Measurements from ENCODE around the gene SCG5.

- TF ChIP-seq CTCF (IDR thresholded peaks at IDR 0.05) = no peak
- TF ChIP-seq EZH2 (IDR thresholded peaks at IDR 0.05; ENCODE audit: borderline replicate concordance, insufficient read depth, low read depth, low read length, poor library complexity, severe bottlenecking) = no peak
These were observed 29.1 kb downstream of the SCG5 start for GRCh38 chr15:32670623-32671022.
